HK-2 (cell line): ENCODE measurements around the gene CCN5.
"Not testable (repeated sequence)": the region's sequence is repeated elsewhere in the genome, so short reads cannot be mapped to it uniquely, and the experiment has no call there.

Experiments used
- DNase-seq: peaks from one replicate; pipeline ENCODE4 v3.0.0-alpha.2; 2018; ENCODE audit not compliant: unreplicated experiment

CCN5 gene

GRCh38 chr20:44756956-44757355 lies 41.8 kb downstream of the CCN5 start:
- DNase-seq = no peak

GRCh38 chr20:44758247-44759101 lies 43.3 kb downstream of the CCN5 start:
- DNase-seq = no peak

GRCh38 chr20:44759595-44759994 lies 44.4 kb downstream of the CCN5 start:
- DNase-seq = no peak

- no peak for DNase-seq
Measured at GRCh38 chr20:44761423-44761822, 46.3 kb downstream of the CCN5 start.

DNA sequence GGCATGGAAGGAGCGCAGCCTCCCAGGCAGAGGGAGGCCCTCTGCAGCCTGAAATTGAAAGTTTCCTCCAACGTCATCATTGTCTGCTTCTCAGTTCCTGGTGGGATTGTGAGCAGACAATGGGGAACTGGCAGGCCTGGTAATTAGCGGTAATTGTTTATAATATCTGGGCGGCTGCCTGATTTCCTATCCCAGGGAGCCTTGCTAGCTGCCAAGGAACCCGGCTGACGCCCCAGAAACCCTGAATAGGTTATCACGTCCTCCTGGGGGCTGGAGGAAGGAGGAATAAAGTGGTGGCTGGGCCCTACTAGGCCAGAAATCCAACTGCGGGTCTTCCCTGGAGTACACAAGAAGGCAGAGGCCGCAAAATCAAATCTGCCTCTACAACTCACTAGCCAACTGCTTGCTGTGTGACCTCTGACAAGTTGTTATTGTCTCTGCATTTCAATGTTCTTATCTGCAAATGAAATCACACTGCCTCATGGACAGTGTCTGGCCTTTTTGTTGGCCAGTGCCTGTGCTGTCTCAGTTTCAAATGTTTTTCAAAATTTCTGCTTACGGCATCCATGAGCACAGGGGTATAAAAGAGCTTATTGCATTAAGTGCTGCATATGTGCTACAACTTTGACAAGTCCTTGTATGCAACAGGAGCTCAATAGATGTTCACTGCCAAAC lies 47.4 kb downstream of the CCN5 start:
- DNase-seq = no peak

GRCh38 chr20:44763798-44764197 lies 48.6 kb downstream of the CCN5 start:
- not testable (repeated sequence) for DNase-seq

GRCh38 chr20:44765091-44765490 lies 49.9 kb downstream of the CCN5 start:
- no peak for DNase-seq

GRCh38 chr20:44765701-44766347 lies 50.7 kb downstream of the CCN5 start:
- no peak for DNase-seq

DNA sequence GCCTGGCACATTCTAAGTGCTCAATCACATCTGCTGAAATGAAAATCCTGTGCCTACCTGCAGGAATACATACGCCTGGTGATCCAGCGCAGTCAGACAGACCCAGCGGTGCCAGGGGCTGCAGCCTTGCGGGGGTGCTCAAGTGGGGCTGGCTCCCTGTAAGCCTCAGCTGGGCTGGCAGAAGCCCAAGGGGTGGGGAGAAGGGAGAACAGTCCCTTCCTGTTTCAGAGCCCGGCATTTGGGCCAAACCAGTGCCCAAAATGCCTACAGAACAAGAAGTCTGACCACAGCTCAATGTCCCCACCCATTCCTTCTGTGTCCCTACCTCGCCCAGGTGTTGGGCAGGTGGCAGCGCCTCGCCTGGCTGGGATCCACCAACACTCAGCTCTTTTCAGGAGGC lies 53.1 kb downstream of the CCN5 start:
- no peak for DNase-seq

- DNase-seq = no peak
Measured at GRCh38 chr20:44768854-44769480, 53.8 kb downstream of the CCN5 start.

GRCh38 chr20:44769481-44769863 lies 54.3 kb downstream of the CCN5 start:
- DNase-seq = no peak

GRCh38 chr20:44770484-44771171 lies 55.5 kb downstream of the CCN5 start:
- no peak for DNase-seq

GRCh38 chr20:44771172-44771535 lies 56.0 kb downstream of the CCN5 start:
- no peak for DNase-seq

DNA sequence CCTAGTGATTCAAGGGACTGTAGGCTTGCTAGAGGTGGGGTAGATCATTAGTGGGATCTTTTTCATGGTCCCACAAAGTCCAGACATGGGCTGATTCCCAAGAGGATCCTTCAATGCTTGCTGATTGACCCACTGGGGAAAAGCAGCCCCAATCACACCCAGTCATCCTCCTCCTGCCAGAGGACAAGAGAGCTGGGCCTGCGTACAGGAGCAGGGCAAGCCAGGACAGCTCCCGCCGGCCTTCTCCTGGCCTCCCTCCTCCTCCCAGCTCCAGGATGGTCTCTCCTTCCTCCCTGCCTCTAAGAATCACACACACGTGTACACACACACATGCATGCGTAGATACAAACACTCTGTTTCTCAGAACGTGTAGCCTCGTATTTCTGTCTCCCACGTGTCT lies 57.5 kb downstream of the CCN5 start:
- DNase-seq = no peak

DNA sequence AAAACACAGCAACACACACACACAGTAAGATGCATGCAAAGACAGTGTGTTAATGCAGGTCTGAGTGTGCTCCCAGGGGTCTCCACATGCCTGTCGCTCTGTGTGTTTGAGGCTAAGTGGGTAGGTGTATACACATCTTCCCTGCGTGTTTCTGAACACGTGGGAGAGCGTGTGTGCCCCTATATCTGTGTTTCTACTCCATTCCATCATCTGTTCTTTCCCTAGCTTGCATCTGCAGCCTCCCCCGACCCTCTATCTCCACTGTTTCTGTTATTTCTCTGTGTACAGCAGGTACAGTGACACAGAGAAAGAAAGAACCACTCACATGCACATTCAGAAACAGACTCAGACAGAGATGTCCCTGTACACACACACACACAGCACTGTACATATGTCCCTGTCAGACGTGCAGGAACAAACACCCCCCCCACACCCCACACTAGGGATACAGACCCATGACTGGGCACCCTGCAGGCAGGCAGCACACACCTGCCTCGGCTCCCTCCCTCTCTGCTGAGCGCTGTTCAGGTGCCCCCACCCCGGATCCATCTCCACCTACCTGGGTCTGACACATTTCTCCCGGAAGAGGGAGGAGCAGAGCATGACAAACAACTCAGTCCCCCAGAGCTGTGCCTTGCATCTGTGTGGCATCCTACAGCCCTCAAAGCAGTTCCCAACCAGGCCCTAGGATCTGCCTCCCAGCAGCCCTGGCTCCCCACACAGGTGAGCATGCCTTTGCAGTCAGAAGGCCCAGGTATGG lies 58.1 kb downstream of the CCN5 start:
- no peak for DNase-seq

DNA sequence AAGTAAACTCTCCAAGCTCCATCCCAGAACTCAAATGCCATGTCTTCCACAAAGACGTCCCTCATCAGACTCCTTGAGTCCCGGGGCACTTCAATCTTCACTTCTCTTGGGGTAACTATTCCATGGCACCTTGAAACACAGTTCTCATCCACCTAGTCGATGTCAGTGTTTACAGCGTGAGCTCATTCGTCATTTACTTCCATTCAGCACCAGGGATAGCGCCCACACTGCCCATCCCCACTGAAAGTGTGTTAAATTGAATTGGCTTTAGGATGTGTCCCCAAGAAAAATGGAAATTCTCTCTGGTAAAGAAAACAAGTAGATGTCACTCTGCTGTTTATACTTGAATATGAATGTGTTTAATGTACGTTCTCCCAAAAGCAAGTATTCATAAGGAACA lies 61.8 kb downstream of the CCN5 start:
- peak; percentile 20 for DNase-seq
